GM21526 (cell line): ENCODE measurements around the gene PTPRM.

ENCODE experiments used
- ATAC-seq: cut with Tn5 transposase; IDR thresholded peaks from one replicate; pipeline ENCODE4 v1.9.1; 2021; ENCODE audit warnings: moderate library complexity; ENCODE audit not compliant: unreplicated experiment, low FRiP score

Gene PTPRM

DNA sequence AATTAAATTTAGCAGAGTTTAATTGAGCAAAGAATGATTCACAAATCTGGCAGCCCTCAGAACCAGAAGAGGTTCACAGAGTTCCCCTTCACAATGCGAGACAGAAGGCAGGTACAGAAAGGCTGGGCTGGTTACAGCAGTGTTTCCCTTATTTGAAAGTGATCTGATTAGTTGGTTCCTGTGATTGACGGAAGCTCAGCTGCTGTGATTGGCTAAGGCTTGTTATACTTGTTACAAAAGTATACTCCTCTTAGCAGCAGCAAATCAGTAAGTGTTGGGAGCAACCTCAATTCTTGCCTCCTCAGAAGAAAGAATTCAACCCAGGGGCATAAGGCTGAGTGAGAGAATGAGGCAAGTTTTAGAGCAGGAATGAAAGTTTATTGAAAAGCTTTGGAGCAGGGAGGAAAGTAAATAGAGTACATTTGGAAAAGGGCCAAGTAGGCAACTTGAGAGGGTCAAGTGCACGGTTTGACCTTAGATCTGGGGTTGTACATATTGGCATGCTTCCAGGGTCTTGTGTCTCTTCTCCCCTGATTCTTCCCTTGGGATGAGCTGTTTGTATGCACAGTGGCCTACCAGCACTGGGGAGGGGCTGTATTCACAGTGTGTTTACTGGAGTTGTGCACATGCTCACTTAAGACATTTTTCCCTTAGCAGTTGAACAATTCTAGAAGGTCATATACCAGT lies 610.4 kb downstream of the PTPRM start:
- no peak for ATAC-seq

- ATAC-seq, result no peak
Observed at GRCh38 chr18:8186413-8186812, 619.3 kb downstream of the PTPRM start.

GRCh38 chr18:8188184-8188583 lies 621.1 kb downstream of the PTPRM start:
- ATAC-seq, result no peak

DNA sequence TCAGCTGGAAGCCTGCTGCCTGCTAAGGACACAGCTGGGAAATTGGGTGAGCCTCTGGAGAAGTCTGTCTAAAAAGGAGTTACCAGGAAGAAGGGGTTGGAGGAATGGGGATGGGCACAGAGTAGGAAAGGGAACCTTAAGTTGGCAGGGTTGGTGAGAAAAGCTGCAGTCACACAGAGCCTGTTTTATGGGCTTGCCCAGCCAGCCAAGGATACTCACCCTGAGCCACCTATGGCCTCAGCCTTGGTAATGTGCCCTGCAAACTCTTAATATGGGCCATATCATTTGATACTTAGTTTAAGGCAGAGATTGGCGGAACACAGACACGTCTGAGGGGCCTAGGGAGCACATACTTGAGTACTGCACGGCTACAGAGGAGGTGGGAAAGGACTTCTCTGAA lies 623.9 kb downstream of the PTPRM start:
- no peak for ATAC-seq

- no peak for ATAC-seq
Observed at GRCh38 chr18:8194431-8194830, 627.3 kb downstream of the PTPRM start.

DNA sequence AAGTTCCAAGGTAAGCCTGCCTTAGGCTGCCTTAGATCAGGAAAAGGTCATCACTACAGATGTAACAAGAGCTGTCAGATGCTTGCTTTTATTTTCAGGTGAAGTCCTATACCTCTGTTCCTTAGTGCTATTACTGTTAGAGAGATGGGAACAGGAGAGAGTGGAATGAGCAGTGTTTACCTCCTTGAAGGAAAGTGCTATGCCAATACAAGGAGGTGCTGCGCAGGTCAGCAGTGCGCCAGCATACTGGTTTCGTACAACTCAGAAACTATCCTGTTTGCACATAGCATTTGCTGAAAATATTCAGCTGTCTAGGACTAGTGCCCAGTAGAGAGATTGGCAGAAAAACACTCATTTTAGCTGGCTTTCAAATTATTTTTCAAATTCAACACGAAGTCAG lies 629.1 kb downstream of the PTPRM start:
- ATAC-seq, result no peak

DNA sequence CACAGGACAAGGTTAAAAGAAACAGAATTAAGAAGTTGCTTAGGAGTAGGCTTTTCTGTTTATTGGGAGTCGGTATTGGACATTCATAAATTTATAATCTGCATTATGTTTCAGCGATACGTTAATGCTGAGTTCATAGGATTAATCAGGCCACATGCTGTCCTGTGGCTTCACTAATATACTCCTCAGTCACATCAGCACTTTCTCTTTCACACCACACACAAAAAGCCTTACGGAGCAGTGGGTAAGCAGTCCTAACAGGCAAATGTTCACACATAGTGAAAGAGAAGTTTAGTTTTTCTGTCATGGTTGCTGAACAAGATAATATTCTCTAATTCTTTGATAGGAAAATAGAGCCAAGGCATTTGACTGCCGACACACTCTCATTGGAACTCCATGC lies 630.4 kb downstream of the PTPRM start:
- no peak for ATAC-seq

DNA sequence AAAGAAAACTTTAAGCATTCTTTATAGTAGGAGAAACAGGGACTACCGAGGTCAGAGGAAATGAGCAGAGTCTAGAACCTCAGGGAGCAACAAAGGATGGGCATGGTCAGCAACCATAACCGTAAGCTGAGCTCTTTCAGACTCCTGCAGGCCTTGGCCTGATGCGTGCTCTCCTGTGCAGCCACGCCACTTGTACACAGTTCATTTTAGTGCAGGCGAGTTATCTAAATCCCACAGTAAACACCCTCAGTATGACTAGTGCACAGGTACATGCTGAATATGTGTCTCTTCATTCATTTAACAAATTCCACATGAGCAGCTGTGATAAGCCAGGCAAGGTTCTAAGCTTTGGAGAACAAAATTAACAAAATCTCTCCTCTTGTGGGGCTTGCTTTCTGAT lies 640.9 kb downstream of the PTPRM start:
- no peak for ATAC-seq

GRCh38 chr18:8208716-8209115 lies 641.6 kb downstream of the PTPRM start:
- ATAC-seq, result no peak

- ATAC-seq, result no peak
Observed at GRCh38 chr18:8212896-8213780, 646.0 kb downstream of the PTPRM start.

- no peak for ATAC-seq
Observed at GRCh38 chr18:8215741-8216140, 648.6 kb downstream of the PTPRM start.

GRCh38 chr18:8217051-8217564 lies 650.0 kb downstream of the PTPRM start:
- ATAC-seq, result no peak

DNA sequence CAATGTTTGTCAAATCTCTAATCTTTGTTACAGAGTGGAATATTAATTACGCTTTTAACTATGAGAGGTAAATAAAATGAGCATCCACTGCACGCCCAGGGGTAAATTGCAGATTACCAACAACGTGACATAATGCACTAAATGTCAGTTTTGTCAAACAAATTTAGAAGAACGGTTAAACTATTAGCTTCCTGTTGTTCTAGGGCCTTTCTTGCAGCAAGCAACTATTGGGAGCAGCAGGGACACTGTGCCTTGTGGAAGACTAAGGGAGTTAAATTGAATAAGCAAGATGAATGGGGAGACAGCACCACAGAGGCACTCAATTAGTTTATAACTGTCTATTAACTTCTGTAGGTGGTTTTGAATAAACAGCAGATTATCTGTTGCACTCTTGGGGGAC lies 651.1 kb downstream of the PTPRM start:
- no peak for ATAC-seq

GRCh38 chr18:8221452-8221851 lies 654.3 kb downstream of the PTPRM start:
- no peak for ATAC-seq

DNA sequence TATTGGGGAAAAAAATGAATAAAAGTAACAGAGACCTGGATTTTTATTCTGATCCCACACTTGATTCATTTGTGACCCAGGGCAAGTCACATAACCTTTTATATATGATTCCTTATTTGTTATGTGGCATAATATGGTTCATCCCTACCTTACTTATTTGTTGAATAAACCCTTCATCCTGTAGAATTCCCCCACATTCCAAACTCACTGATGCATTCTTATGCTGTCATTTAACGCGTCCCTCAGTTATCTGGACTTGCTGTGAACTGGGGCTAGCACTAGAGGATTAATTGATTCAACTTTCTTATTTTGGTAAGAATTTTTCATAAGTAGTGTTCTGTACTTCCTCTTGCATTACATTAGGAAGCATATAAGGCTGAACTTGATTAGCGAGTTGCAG lies 657.5 kb downstream of the PTPRM start:
- ATAC-seq, result no peak

DNA sequence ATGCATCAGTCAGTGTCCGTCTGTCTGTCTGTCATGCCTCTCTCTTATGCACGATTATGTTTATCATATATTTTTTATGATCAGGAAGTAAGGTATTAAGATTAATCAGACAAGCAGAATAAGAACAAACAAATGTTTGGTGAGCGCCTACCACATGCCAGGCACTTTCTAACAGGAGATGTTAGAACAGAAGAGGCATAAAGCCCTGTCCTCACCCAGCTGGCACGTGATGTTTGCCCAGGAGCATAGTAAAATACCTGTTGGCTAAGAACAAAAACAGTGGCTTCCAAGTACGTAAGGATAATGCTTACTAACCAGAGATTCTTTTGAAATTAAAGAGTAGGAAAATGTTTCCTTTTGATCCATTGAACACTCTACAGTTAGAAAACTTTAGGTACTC lies 661.9 kb downstream of the PTPRM start:
- no peak for ATAC-seq

GRCh38 chr18:8229787-8230186 lies 662.7 kb downstream of the PTPRM start:
- no peak for ATAC-seq

GRCh38 chr18:8231316-8231715 lies 664.2 kb downstream of the PTPRM start:
- no peak for ATAC-seq

- ATAC-seq, result no peak
Observed at GRCh38 chr18:8232791-8233190, 665.7 kb downstream of the PTPRM start.

- no peak for ATAC-seq
Observed at GRCh38 chr18:8235894-8236293, 668.8 kb downstream of the PTPRM start.

DNA sequence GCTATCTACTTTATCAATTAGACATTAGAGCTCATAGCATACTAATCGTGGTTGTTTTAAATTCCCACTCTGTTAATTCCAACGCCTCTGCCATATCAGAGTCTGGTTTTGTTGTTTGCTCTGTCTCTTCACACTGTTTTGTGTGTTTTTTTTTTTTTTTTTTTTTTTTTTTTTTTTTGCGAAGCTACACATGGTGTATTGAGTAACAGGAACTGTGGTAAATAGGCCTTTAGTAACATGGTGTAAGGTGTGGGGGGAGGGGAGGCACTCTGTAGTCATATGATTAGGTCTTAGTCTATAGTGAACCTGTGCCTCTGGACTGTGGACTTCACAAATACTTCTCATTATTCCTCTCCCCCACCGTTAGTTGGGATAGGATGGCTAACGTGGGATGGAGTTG lies 671.4 kb downstream of the PTPRM start:
- ATAC-seq, result no peak

DNA sequence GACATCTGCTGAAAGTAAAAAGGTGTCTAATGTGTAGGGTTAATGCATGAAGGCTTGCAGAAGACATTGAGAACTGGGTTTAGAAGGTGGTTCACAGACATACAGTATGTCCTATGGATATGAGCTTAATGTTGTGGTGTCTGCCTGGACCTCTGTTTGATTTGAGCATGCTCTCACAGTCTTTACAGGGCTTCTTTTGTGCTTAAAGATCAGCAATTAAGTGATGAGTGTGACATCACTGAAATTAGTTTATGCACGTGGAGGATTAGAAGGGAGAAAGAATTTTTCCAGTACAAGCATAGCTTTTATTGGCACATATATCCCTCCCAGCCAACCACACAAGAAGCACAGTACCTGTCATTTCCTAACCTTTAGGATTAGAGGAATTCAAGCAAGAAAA lies 674.6 kb downstream of the PTPRM start:
- ATAC-seq, result no peak
